ENCODE results near the gene CATSPERE.
"Not testable (repeated sequence)": the region's sequence is repeated elsewhere in the genome, so short reads cannot be mapped to it uniquely, and the experiment has no call there.

Gene CATSPERE

GRCh38 chr1:244548558-244549115 lies 87.6 kb downstream of the CATSPERE start:
- no peak for ATAC-seq

- ATAC-seq: no peak
Measured at GRCh38 chr1:244552336-244552735, 91.3 kb downstream of the CATSPERE start.

DNA sequence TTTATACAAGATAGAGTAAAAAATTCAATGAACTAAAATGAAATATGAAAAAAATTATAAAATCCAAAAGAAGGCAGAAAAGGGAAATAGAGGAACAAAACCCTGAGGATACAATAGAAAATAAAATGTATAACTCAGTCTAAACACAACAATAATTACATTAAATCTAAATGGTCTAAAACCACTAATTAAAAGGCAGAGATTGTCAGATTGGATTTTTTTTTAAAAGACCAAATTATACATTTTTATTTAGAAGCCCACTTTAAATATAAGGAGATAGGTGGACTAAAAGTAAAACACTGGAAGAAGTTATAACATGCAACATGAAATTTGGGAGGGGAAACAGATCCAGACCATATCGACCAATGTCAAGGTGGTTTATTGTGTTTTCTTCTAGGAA lies 95.2 kb downstream of the CATSPERE start:
- no peak for ATAC-seq

- no peak for ATAC-seq
Measured at GRCh38 chr1:244557565-244557964, 96.5 kb downstream of the CATSPERE start.

GRCh38 chr1:244559561-244559960 lies 98.5 kb downstream of the CATSPERE start:
- no peak for ATAC-seq

GRCh38 chr1:244562877-244563276 lies 101.8 kb downstream of the CATSPERE start:
- not testable (repeated sequence) for ATAC-seq

GRCh38 chr1:244573768-244574167 lies 112.7 kb downstream of the CATSPERE start:
- ATAC-seq: no peak

GRCh38 chr1:244576259-244576892 lies 115.3 kb downstream of the CATSPERE start:
- ATAC-seq: no peak

- ATAC-seq: not testable (repeated sequence)
Measured at GRCh38 chr1:244578205-244578604, 117.1 kb downstream of the CATSPERE start.

DNA sequence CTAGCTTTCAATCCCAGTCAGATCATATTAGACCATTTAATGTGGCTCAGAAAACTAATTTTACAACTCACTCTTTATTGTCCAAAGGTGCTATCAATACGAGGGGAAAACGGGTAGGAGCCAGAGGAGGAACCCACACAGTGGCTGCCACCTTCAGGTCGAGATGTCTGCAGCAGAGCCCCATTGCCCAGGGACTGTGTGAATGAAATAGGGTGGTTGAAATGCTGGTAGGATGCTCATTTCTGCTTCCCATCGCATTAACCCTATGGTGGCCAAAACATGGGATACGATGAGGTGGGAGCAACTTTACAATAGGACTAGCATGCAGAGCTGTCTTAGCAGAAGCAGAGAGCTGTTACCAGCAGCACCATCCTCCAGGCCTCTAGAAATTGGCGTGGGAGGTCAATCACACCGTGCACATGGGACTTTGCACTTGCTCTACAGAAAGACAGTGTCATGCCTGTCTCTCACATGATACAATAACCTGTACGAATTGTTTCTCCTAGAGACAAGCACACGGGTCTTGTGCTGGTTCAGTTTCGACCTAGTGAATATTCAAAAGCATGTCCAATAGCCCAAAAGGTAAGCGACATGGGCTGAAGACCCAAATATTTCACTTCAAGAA lies 122.4 kb downstream of the CATSPERE start:
- ATAC-seq: no peak

DNA sequence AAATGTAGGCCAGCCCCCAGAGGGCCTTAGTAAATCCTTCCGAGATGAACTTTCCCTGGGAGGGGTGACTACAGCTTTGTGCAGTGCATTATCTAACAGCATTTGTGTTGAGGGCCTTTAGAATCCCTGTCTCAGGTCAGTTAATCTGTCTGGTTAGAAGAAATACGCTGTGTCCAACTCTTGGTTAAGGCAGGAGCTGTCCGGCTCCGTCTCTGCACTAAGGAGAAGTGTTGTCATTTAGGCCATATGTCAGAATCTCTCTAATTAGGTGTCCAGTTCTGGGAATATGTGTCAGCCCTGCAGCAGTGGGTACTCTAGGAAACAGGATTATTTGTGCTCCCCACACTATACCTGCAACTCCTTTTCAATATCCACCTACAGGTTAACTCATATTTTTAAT lies 124.8 kb downstream of the CATSPERE start:
- no peak for ATAC-seq

GRCh38 chr1:244590670-244591069 lies 129.6 kb downstream of the CATSPERE start:
- ATAC-seq: no peak

DNA sequence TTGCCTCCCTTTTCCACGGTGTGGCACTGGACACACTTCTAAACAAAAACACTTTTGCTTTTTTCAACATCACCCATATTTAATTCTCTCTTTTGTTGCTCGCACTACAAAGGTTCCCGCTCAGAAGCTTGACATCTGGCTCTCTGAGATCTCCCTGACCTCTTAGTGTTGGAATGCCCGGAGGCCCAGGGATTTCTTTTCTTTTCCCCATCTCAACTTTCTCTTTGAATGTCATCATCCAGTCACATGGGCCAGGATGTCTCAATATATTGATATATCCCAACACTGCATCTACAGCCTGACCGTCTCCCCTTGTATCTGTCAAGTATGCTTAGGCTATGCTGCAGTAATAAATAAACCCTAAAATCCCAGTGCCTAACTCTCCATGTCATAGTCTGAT lies 137.5 kb downstream of the CATSPERE start:
- ATAC-seq: no peak

DNA sequence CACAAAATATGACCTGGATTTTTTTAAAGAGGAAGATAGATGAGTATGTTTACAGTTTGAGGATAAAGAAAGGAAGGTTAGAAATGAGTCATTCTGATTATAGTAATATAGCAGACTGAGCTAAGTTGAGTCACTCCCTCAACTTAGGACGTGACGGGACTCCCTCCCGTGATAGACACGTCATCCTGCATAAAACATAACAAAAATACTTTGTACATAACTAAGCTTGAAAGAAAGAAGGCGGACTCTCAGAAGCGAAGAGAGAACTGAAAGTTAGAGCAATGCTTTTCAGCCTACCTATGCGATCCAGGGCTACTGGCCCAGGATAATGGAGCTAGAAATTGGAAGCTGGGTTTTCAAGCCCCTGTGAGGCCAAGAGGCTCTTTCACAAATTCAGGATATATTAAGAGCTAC lies 138.9 kb downstream of the CATSPERE start:
- ATAC-seq: peak; percentile 98 to 99

DNA sequence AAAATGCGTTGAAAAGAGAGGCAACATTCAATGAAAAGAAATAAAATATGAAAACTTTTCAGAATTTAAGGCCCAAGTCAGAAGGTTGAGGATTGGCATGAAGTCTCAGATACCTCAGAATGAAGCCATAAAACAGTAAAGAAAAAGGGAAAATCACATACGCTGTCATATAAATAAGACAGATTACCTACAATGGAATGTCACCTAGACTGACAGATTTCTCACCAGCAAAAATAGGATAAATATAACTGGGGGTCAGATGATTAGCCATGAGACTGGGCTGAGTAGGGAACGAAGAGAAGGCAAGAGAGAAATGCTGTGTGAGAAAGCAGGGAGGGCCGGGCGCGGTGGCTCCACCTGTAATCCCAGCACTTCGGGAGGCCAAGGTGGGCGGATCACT lies 140.3 kb downstream of the CATSPERE start:
- ATAC-seq: no peak

DNA sequence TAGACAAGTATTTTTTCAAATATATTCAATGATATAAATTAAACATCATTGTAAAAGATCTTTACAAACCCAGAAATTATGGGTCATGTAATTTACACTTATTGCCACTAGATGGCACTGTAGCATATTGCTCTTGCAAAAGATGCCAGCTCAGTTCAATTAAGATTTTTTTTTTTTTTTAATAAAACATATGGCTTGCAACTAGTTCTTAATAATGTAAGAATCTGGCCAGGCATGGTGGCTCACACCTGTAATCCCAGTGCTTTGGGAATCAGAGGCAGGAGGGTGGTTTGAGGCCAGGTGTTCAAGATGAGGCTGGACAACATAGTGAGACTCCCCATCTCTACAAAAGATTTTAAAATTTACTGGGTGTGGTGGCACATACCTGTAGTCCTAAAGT lies 142.4 kb downstream of the CATSPERE start:
- ATAC-seq: no peak

GRCh38 chr1:244605835-244606370 lies 144.8 kb downstream of the CATSPERE start:
- no peak for ATAC-seq

DNA sequence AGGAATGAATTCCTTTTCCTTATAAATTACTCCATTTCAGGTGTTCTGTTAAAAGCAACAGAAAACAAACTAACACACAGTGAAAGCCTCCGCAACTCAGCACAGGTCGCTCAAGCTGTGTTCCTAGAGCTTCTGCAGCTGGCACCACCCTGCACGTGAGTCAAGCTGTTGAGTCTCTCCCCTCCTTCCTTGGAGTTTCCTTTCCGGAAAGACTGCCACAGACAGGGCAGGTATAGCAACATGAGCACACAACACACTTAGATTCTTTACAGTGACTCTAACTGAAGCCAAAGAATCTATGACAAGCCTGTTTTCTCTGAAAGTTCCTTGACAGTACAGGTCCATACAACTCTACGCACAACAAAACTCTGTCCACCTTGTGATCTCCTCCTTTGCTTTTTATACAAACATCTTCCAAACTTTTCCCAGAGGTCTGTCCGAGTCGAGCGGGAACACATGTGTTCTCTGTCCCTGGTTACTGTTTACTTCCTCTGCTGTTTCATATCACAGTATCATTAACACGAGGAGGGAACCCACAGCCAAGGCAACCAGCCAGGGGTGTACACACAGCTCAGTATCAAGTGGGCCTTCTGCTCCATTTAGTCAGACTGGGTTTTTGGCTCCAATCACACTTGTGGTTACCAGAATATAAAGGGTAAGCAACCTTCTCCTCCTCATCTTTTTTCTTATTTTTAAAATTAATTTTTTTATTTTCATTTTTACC lies 153.2 kb downstream of the CATSPERE start:
- ATAC-seq: no peak

DNA sequence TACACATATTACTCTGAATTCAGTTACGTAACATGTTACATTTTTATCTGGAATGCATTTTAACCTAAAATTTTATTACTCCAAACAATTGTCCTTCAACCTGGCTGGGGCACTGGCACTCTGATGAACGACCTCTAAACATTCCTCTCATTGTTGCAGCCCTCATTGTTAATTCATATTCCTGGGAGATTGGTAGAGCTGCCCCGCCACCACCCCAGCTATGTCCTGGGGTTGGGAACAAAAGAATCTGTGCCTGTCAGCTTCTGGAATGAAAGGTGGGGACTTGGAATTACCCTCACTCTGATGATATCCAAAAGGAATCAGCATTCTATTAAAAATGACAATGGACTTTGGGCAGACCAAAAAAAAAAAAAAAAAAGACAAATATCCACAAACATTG lies 153.8 kb downstream of the CATSPERE start:
- no peak for ATAC-seq

GRCh38 chr1:244615301-244615700 lies 154.2 kb downstream of the CATSPERE start:
- ATAC-seq: no peak

GRCh38 chr1:244626709-244627108 lies 165.6 kb downstream of the CATSPERE start:
- ATAC-seq: no peak

DNA sequence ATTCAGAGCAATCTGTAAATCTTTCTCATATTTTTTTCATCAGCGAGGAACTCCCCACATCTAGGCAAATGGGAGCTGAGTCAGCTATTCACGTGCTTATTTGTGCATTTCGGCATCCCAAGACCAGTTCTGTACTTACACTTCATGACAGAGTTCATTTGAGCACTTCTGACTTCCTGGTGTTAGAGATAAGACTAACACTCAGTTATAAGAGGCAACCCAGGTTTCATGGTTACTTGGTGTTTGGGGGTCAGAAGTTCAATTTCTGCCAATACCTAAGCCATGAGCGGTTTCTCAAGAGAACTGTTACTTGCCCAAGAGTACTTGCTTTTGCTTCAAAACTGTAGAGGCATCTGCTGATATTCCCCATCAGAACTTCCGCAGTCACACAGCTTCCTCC lies 167.7 kb downstream of the CATSPERE start:
- ATAC-seq: no peak

- no peak for ATAC-seq
Measured at GRCh38 chr1:244633140-244633539, 172.1 kb downstream of the CATSPERE start.

- ATAC-seq: no peak
Measured at GRCh38 chr1:244634546-244634945, 173.5 kb downstream of the CATSPERE start.

Data from activated CD4-positive, CD25-positive, alpha-beta regulatory T cell treated with anti-CD3 and anti-CD28 coated beads, Interleukin-2, amount 50 U/mL, for 24 hours (primary cell).